ENCODE data around the gene DCAF7.

Gene DCAF7

GRCh38 chr17:63611354-63611753 is 61.1 kb downstream of the DCAF7 start:
- H3K27ac ChIP-seq: no peak overlapping the region
- TF ChIP-seq ZFX (IDR thresholded peaks at IDR 0.05): no peak
- no peak for TF ChIP-seq CTCF (conservative IDR thresholded peaks at IDR 0.05)

GRCh38 chr17:63613663-63614062 is 63.4 kb downstream of the DCAF7 start:
- no peak overlapping the region for H3K27ac ChIP-seq
- TF ChIP-seq CTCF (conservative IDR thresholded peaks at IDR 0.05) (no peak), ZFX (IDR thresholded peaks at IDR 0.05) (no peak)

GRCh38 chr17:63621229-63621683 is 71.0 kb downstream of the DCAF7 start:
- H3K27ac ChIP-seq: peak overlapping the region; percentile 70
- no peak for TF ChIP-seq ZFX (IDR thresholded peaks at IDR 0.05)
- no peak for TF ChIP-seq CTCF (conservative IDR thresholded peaks at IDR 0.05)

GRCh38 chr17:63621684-63622573 is 71.7 kb downstream of the DCAF7 start, which contains the start of gene MAP3K3:
TSS of gene MAP3K3 (plus strand) at chr17:63622417. CDS start at chr17:63622760, 343 bp downstream.
- H3K27ac ChIP-seq: peak within 1 kb of the TSS; percentile 70
- TF ChIP-seq CTCF (conservative IDR thresholded peaks at IDR 0.05): no peak; the same call in 1 of the 2 replicates

- TF ChIP-seq ZFX (IDR thresholded peaks at IDR 0.05) (peak; percentile 86), CTCF (conservative IDR thresholded peaks at IDR 0.05) (no peak)
These were observed 72.5 kb downstream of the DCAF7 start for GRCh38 chr17:63622574-63623390.

GRCh38 chr17:63623786-63624530 is 73.7 kb downstream of the DCAF7 start:
- no peak for TF ChIP-seq CTCF (conservative IDR thresholded peaks at IDR 0.05)
- TF ChIP-seq ZFX (IDR thresholded peaks at IDR 0.05): no peak
- H3K27ac ChIP-seq: no peak overlapping the region

More at GRCh38 chr17:63622574-63623390, 72.5 kb downstream of the DCAF7 start:
- H3K27ac ChIP-seq: peak overlapping the region; percentile 70
